ENCODE measurements around the gene ZMIZ1. TPM values are rescaled to one million over a fixed set of nuclear protein-coding genes. Genes with fewer than 3 reads are reported as not detected.

The ZMIZ1 gene
- total RNA-seq, 4 donors from 2014 or later: 58.1 to 87.4 (median 74.2) TPM

DNA sequence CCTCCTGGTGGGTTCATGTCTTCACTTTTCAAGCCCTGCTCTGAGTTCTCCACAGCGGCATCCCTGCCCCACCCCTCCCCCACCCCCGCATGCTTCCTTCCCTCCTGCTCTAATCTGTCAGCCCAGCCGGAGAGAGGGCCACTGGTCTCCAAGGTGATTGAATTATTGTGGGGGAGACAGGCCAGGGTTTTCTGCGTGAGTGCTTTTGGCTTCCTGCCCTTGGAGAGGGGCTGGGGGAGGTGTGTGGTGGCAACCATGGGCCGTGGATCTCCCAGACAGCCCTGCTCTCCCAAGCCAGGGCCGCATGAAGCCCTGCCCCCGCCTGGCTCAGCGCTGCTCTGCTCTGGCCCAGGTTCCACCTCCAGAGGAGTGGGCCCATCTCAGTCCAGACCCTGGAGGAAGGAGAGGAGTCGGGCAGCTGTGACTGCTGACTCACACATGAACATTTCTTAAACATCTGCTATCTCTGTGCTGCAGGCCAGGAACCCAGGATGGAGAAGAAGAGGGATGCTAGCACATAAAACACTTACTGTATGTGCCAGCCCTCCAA is 109.9 kb downstream of the ZMIZ1 start:
- no peak for DNase-seq (ENCODE audit: low spot score in 2 of 2)
- WGBS, 2 donors: 46 to 49% methylated on average over 9 of the region's 9 CpGs
- no peak for TF ChIP-seq CTCF (IDR thresholded peaks at IDR 0.05)
- TF ChIP-seq POLR2A (IDR thresholded peaks at IDR 0.05): no peak
- intact Hi-C loops (cut with DNase I; ENCODE audit: low total_unique reads): no loop called here
- H3K4me3 ChIP-seq (ENCODE audit: low read depth, poor library complexity, severe bottlenecking): no peak overlapping the region

DNA sequence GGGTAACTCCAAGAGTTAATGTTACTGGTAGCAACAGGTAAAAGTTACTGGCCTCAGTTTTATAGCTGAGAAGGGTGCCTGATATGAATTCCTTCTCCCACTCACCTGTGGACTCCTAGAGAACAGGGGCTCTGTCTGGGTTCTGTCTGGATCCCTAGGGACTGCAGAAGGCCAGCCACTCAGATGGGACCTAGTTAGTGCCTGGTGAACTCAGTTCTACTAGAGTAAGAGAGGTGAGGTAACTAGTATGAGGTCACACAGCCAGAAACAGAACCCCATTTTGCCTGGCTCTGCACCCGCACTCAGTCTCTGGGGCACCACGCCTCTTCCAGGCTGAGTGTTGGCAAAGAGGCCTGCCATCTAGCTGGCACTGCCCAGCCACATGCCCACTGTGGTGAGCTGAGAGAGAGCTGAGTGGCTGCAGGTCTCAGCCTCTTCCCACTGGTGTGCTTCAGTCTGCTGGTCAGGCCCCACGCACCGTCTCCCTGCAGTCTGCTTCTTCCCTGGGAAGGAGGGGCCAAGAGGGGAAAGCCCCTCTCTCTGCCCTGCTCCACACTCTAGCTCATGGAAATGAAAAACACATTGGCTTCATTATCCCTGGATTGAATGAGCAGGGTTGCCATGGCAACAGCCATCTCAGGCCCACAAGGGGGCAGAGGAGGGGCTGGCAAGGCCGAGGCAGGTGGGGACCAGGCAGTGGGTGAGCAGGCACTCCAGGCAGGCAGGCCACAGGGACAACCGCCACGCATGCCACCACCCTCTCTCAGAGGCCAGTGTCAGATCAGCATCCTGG is 110.6 kb downstream of the ZMIZ1 start:
- TF ChIP-seq POLR2A (IDR thresholded peaks at IDR 0.05) (no peak), CTCF (IDR thresholded peaks at IDR 0.05) (no peak)
- no peak overlapping the region for H3K4me3 ChIP-seq (ENCODE audit: low read depth, poor library complexity, severe bottlenecking)
- DNase-seq (ENCODE audit: low spot score in 2 of 2): no peak
- WGBS, 2 donors: 61 to 80% methylated on average over 7 of the region's 7 CpGs
- intact Hi-C loops (cut with DNase I; ENCODE audit: low total_unique reads): no loop called here

- H3K4me3 ChIP-seq (ENCODE audit: low read depth, poor library complexity, severe bottlenecking): no peak overlapping the region
- TF ChIP-seq POLR2A (IDR thresholded peaks at IDR 0.05): no peak
- no peak for TF ChIP-seq CTCF (IDR thresholded peaks at IDR 0.05)
- no peak for DNase-seq (ENCODE audit: low spot score in 2 of 2)
- WGBS, 2 donors: 77 to 82% methylated on average over 7 of the region's 7 CpGs
- intact Hi-C loops (cut with DNase I; ENCODE audit: low total_unique reads): no loop called here
Measured at GRCh38 chr10:79179957-79180309, 111.2 kb downstream of the ZMIZ1 start.

DNA sequence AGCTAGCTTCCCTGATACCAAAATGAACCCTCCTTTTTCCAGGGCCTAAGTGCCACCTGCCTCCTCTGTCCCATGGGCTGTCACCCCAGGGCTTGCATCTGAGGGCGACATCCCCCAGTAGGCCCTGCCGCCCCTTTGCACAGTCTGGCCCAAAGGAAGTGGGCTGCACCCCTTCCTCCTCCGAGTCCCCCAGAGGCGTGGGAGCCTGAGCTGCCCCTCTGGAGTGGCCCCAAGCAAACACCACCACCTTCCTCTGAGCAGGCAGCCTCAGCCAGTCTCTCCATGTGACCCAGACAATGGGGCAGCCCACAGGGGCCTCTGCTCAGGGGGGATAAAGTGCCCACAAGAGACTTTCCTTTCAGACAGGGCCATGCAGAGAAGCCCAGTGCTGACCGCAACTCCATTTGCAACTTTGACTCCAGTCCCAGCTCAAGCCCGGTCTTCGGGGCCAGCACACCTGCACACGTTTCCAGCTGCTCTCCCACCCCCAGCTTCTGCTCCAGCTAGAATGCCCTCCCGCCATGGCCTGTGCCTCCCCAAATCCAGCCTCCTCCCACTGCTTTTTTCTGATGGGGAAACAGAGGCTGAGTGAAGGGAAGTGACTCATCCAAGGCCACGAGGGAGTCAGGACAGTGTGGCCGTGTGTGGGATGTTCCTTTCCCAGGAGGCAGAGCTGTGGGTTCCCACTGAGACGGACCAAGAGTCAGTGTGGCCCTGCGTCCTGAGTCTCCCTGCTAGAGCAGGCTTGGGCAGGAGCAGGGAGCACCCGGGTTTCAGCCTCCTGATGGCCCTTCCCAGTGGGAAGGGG is 111.9 kb downstream of the ZMIZ1 start:
- TF ChIP-seq CTCF (IDR thresholded peaks at IDR 0.05) (no peak), POLR2A (IDR thresholded peaks at IDR 0.05) (no peak)
- intact Hi-C loops (cut with DNase I; ENCODE audit: low total_unique reads): no loop called here
- H3K4me3 ChIP-seq (ENCODE audit: low read depth, poor library complexity, severe bottlenecking): no peak overlapping the region
- WGBS, 2 donors: 77 to 79% methylated on average over 13 of the region's 14 CpGs
- DNase-seq (ENCODE audit: low spot score in 2 of 2): no peak

DNA sequence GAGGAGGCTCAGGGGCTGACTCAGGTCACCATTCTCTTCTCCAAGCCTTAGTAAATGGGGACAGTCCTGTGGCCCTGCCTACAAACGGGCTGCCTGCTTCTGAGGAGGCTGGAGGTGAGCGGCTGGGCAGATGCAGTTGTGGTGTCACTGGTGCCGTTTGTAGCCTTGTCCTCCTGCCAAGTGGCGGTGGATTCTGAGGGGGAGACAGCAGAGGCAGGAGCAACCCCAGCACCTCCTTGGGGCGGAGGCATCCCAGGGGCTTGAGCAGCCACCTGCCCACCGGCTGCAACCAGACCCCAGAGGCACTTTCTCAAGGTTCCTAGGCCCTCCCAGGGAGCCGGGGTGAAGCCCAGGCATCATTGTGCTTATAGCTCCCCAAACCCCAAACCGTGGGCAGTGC is 112.5 kb downstream of the ZMIZ1 start:
- no peak for DNase-seq (ENCODE audit: low spot score in 2 of 2)
- intact Hi-C loops (cut with DNase I; ENCODE audit: low total_unique reads): no loop called here
- TF ChIP-seq CTCF (IDR thresholded peaks at IDR 0.05) (no peak), POLR2A (IDR thresholded peaks at IDR 0.05) (no peak)
- H3K4me3 ChIP-seq (ENCODE audit: low read depth, poor library complexity, severe bottlenecking): no peak overlapping the region
- WGBS, 2 donors: 50 to 65% methylated on average over 2 to 5 of the region's 8 CpGs

Measured in lower leg skin (tissue), 4 donors.